HFF-Myc (cell line): ENCODE data around the gene TUB.

Experiments used
- DNase-seq: peaks from one replicate; pipeline ENCODE4 v3.0.0-alpha.2; 2011; ENCODE audit warnings: low read depth; ENCODE audit errors: extremely low read depth
- H3K4me3 ChIP-seq: replicated peaks from 2 replicates; pipeline ENCODE4 v1.5.1; 2011; ENCODE audit warnings: low read depth, mild to moderate bottlenecking, control low read depth, low read length
- TF ChIP-seq, protein P1 (sequence below): IDR thresholded peaks from 2 replicates; pipeline ENCODE4 v1.5.1; 2012; ENCODE audit warnings: mild to moderate bottlenecking, low read depth, low read length, control low read depth; ENCODE audit errors: missing control alignments

TUB gene

DNA sequence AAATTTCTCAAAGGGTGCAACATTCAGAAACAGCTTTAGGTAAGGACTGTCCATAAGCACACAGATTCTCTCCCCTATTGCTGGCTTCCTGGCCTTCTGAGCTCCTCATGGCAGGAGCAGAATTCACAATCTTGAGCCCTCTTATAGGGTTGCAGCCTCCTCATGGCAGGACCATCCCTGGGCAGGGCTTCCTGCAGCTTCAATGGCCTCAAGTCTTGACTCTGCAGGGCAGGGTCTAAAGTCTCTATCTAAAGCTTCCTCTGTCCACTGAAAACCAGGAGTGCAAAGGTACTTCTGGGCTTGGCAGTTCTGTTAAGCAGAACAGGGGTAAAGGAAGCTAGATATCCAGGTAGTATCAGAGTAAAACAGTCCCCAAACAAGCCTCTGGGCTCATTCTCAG, 28.7 kb downstream of the TUB start:
- DNase-seq: no peak
- TF ChIP-seq, protein P1, sequence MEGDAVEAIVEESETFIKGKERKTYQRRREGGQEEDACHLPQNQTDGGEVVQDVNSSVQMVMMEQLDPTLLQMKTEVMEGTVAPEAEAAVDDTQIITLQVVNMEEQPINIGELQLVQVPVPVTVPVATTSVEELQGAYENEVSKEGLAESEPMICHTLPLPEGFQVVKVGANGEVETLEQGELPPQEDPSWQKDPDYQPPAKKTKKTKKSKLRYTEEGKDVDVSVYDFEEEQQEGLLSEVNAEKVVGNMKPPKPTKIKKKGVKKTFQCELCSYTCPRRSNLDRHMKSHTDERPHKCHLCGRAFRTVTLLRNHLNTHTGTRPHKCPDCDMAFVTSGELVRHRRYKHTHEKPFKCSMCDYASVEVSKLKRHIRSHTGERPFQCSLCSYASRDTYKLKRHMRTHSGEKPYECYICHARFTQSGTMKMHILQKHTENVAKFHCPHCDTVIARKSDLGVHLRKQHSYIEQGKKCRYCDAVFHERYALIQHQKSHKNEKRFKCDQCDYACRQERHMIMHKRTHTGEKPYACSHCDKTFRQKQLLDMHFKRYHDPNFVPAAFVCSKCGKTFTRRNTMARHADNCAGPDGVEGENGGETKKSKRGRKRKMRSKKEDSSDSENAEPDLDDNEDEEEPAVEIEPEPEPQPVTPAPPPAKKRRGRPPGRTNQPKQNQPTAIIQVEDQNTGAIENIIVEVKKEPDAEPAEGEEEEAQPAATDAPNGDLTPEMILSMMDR: no peak
- no peak overlapping the region for H3K4me3 ChIP-seq

DNA sequence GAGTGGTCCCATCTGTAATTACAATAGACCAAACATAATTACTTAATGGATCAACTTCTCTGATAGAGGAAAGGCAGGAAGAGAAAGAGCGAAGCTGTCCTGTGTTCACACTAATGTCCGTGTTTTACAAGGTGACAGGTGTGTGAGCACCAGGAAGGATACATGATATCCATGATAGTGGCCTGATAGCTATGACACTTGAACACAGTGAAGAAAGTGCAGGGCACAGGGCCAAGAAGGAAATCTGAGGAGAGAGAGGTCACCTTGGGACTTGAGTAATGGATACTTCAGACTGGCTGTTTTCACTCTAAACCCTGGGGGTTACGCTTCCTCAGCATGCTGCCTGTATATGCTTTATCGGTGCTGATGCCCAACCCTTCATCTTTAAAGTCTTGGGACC, 29.4 kb downstream of the TUB start:
- DNase-seq: no peak

DNA sequence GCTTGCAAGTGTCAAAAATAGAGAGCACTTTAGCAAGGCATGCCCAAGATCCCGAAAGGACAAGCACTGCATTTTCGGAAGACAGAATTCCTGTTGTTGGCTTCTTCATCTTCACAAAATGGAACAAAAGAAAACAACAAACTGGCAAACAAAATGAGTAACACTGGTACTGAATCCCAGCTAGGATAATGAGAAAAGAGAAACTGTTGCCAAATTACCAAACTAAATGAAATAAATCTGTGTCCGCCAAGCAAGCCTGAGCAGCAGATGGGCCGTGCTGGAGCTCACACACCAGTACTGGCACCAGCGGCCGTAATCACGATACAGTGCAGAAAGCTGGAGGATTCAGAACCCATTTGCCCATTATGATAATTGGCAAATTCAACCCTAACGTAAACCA, 30.6 kb downstream of the TUB start:
- H3K4me3 ChIP-seq: no peak overlapping the region
- TF ChIP-seq, protein P1: no peak
- no peak for DNase-seq

More for the DNA sequence above, 29.4 kb downstream of the TUB start:
- H3K4me3 ChIP-seq: no peak overlapping the region
- TF ChIP-seq, protein P1: no peak

DNA sequence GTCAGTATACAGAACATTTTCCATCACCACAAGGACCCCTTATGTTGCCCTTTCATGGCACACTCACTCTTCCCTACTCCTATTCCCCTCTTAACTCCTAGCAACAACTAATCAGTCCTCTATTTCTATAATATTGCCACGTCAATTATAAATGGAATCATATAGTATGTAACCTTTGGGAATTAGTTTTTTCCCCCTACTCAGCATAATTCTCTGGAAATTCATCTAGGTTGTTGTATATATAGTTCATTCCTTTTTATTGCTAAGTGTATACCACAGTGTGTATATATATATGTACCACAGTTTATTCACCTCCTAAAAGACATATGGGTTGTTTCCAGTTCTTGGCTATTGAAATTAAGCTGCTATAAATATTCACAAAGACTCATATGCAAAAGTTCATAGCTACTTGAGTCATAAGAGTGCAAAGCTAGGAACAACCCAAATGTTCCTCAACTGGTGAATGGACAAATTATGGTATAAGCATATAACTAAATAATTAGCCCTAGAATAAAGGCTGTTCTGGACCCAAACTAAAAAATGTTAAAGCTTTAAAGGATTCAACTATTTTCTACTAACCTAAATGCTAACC, 41.3 kb downstream of the TUB start:
- DNase-seq: no peak
- TF ChIP-seq, protein P1: no peak
- H3K4me3 ChIP-seq: no peak overlapping the region

DNA sequence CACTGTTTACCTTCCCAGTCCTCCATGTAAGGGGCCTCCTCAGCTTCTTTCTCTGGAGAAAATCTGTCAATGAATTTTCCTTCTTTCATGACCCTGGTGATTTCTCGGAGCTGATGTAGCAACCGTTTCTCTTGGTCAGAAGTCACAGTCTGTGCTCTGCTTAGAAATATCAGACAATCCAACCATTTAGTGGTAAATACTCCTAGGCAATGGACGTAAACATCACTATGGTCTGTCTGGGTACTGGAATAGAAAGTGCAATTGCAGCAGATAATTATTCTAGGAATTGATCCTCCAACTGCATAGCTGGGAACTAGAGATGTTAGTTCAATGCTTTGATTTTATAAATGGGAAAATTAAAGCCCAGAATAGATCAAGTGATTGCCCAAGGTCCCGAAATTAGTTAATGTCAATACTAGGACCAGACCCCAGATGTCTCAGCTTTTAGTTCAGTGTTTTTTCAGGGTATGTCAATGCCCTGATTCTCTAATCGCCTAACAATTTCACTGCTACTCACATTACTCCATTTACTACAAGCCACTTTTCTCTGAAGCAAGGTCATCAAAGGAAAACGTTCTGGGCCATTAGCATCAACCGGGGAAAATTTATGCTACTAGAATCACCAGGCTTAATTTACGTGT, 45.8 kb downstream of the TUB start:
- DNase-seq: no peak
- TF ChIP-seq, protein P1: no peak
- no peak overlapping the region for H3K4me3 ChIP-seq

DNA sequence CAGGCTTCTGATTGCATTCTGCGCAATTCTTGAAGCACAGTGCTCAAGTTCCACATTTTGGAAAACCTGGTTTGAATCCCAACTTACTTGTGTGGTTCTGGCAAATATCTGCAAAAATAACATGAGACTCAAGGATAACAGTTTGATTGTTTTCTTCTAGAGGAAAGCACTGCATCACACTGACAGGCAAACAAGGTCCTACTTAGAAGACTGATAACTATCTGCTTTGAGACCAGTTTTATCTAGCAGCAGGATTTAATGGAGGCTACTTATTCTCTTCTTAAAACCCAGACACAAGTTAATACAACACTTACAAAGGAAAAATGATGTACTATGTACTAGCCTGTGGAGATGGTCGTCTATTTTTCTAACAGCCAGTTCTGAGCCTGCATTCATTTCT, 46.4 kb downstream of the TUB start:
- TF ChIP-seq, protein P1: no peak
- no peak for DNase-seq
- H3K4me3 ChIP-seq: no peak overlapping the region

DNA sequence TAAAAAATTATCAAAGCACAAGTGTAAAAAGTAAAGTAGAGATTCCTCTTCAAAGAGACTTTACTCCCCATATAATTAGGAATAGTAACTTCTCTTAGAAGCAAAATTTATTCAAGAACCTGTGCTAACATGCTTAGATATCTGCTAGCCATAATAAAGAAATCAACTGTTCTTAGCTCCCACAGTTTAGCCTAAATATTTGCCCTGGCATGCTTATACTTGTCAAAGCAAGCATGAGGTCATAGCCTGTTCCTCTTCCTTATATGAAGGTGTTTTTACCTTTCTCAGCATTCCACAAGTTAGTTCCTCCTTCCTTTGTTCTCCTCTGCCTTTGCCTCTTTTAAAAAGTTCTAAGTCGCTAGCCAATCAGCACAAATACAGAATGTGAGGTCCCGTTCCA, 57.5 kb downstream of the TUB start:
- no peak overlapping the region for H3K4me3 ChIP-seq
- TF ChIP-seq, protein P1: no peak
- DNase-seq: no peak
